ENCODE data around the gene KAZN. TPM values are rescaled to one million over a fixed set of nuclear protein-coding genes. Genes with fewer than 3 reads are reported as not detected.

Gene KAZN
- polyA plus RNA-seq, 1 donor (not counting 4 experiments of a cell fraction or from before 2014, with no cell fraction given): 5.9 TPM

- no peaks in the 10 kb centered on the region for H3K9me1 ChIP-seq (ENCODE audit: control insufficient read depth, extremely low read depth, insufficient read depth, low read length)
- no peak for FAIRE-seq
- no peak overlapping the region for H2AFZ ChIP-seq (ENCODE audit: control insufficient read depth, low read length)
- no peak overlapping the region for H3K4me2 ChIP-seq (ENCODE audit: control insufficient read depth, extremely low read depth, insufficient read depth, low read depth, low read length)
- no peak overlapping the region for H3K27ac ChIP-seq (ENCODE audit: control insufficient read depth, insufficient read depth, low read length)
- DNase-seq (ENCODE audit: low read depth, low spot score): no peak
- H3K36me3 ChIP-seq (ENCODE audit: control insufficient read depth in 2 of 2, extremely low read depth in 1 of 2, insufficient read depth in 2 of 2, low read length in 2 of 2): no peaks in the 10 kb centered on the region
- no peak overlapping the region for H3K9ac ChIP-seq (ENCODE audit: control insufficient read depth, extremely low read depth, insufficient read depth, low read length)
- H3K4me1 ChIP-seq (ENCODE audit: control insufficient read depth, extremely low read depth, insufficient read depth, low read length): no peaks in the 10 kb centered on the region
- TF ChIP-seq EZH2 (IDR thresholded peaks at IDR 0.05; ENCODE audit: low read length) (no peak), CTCF (optimal IDR thresholded peaks at IDR 0.05 in 1 of 3, IDR thresholded peaks at IDR 0.05 in 1 of 3, conservative IDR thresholded peaks at IDR 0.05 in 1 of 3; ENCODE audit: extremely low read depth in 1 of 3, insufficient read depth in 2 of 3, low read length in 3 of 3) (no peak)
- no peak overlapping the region for H3K4me3 ChIP-seq (ENCODE audit: control insufficient read depth in 2 of 3, extremely low read depth in 1 of 3, insufficient read depth in 2 of 3, low read depth in 1 of 3, low read length in 3 of 3)
- no peaks in the 10 kb centered on the region for H4K20me1 ChIP-seq (ENCODE audit: control insufficient read depth, extremely low read depth, insufficient read depth, low read length)
- no peaks in the 10 kb centered on the region for H3K9me3 ChIP-seq (ENCODE audit: control insufficient read depth, low read depth, low read length)
- H3K79me2 ChIP-seq (ENCODE audit: control insufficient read depth, insufficient read depth, low read length): no peaks in the 10 kb centered on the region
- H3K27me3 ChIP-seq (ENCODE audit: control insufficient read depth, extremely low read depth, insufficient read depth, low read length): no peaks in the 10 kb centered on the region
- dilution Hi-C loops (cut with MboI; ENCODE audit: extremely low pct_ligation_motif_present, low sequenced_read_pairs): no loop called here
These were observed 48.5 kb downstream of the KAZN start for GRCh38 chr1:14646973-14647372.

- H4K20me1 ChIP-seq (ENCODE audit: control insufficient read depth, extremely low read depth, insufficient read depth, low read length): no peaks in the 10 kb centered on the region
- H3K9ac ChIP-seq (ENCODE audit: control insufficient read depth, extremely low read depth, insufficient read depth, low read length): no peak overlapping the region
- H2AFZ ChIP-seq (ENCODE audit: control insufficient read depth, low read length): no peak overlapping the region
- H3K9me1 ChIP-seq (ENCODE audit: control insufficient read depth, extremely low read depth, insufficient read depth, low read length): no peaks in the 10 kb centered on the region
- no peak for FAIRE-seq
- no peaks in the 10 kb centered on the region for H3K79me2 ChIP-seq (ENCODE audit: control insufficient read depth, insufficient read depth, low read length)
- no peak for TF ChIP-seq EZH2 (IDR thresholded peaks at IDR 0.05; ENCODE audit: low read length)
- TF ChIP-seq CTCF (optimal IDR thresholded peaks at IDR 0.05 in 1 of 3, IDR thresholded peaks at IDR 0.05 in 1 of 3, conservative IDR thresholded peaks at IDR 0.05 in 1 of 3; ENCODE audit: extremely low read depth in 1 of 3, insufficient read depth in 2 of 3, low read length in 3 of 3): no peak
- DNase-seq (ENCODE audit: low read depth, low spot score): no peak
- H3K9me3 ChIP-seq (ENCODE audit: control insufficient read depth, low read depth, low read length): no peaks in the 10 kb centered on the region
- no peaks in the 10 kb centered on the region for H3K36me3 ChIP-seq (ENCODE audit: control insufficient read depth in 2 of 2, extremely low read depth in 1 of 2, insufficient read depth in 2 of 2, low read length in 2 of 2)
- H3K4me2 ChIP-seq (ENCODE audit: control insufficient read depth, extremely low read depth, insufficient read depth, low read depth, low read length): no peak overlapping the region
- H3K4me1 ChIP-seq (ENCODE audit: control insufficient read depth, extremely low read depth, insufficient read depth, low read length): no peaks in the 10 kb centered on the region
- no peaks in the 10 kb centered on the region for H3K27me3 ChIP-seq (ENCODE audit: control insufficient read depth, extremely low read depth, insufficient read depth, low read length)
- no peak overlapping the region for H3K4me3 ChIP-seq (ENCODE audit: control insufficient read depth in 2 of 3, extremely low read depth in 1 of 3, insufficient read depth in 2 of 3, low read depth in 1 of 3, low read length in 3 of 3)
- dilution Hi-C loops (cut with MboI; ENCODE audit: extremely low pct_ligation_motif_present, low sequenced_read_pairs): no loop called here
- no peak overlapping the region for H3K27ac ChIP-seq (ENCODE audit: control insufficient read depth, insufficient read depth, low read length)
These were observed 49.3 kb downstream of the KAZN start for GRCh38 chr1:14647777-14648176.
